ENCODE measurements around the gene TBC1D24. TPM values are rescaled to one million over a fixed set of nuclear protein-coding genes. Genes with fewer than 3 reads are reported as not detected.

Gene TBC1D24
- total and polyA plus RNA-seq, 2 experiments from 2014 or later: 5.4 to 21.0 TPM

- peak overlapping the region; percentile 86 for H3K4me2 ChIP-seq
- no peak overlapping the region for H3K27ac ChIP-seq (ENCODE audit: low read depth)
- H3K4me1 ChIP-seq (ENCODE audit: insufficient read depth): peaks cover 10% of the 10 kb centered on the region
- peaks cover 32% of the 10 kb centered on the region for H4K20me1 ChIP-seq (replicated peaks; ENCODE audit: insufficient read depth)
- no peaks in the 10 kb centered on the region; the same call in 2 of the 3 replicates for H3K36me3 Mint-ChIP-seq (ENCODE audit: low read depth)
- H3K9me2 ChIP-seq (ENCODE audit: insufficient read depth): no peaks in the 10 kb centered on the region
- H2AFZ ChIP-seq: no peak overlapping the region
- H3K4me3 ChIP-seq: peak overlapping the region; percentile 72
- H3K79me2 ChIP-seq (replicated peaks; ENCODE audit: insufficient read depth): peaks cover 14% of the 10 kb centered on the region
- H3K27me3 ChIP-seq (ENCODE audit: insufficient read depth): peaks cover 51% of the 10 kb centered on the region
- peaks cover 16% of the 10 kb centered on the region for H3F3A ChIP-seq (replicated peaks; ENCODE audit: low read depth)
- peak; percentile 61 for DNase-seq (ENCODE audit: low spot score)
- no peaks in the 10 kb centered on the region for H3K36me3 ChIP-seq (ENCODE audit: insufficient read depth)
- H3K27ac Mint-ChIP-seq: no peak overlapping the region
- peak overlapping the region; percentile 75 for H3K4me3 Mint-ChIP-seq
- TF ChIP-seq, protein P1, sequence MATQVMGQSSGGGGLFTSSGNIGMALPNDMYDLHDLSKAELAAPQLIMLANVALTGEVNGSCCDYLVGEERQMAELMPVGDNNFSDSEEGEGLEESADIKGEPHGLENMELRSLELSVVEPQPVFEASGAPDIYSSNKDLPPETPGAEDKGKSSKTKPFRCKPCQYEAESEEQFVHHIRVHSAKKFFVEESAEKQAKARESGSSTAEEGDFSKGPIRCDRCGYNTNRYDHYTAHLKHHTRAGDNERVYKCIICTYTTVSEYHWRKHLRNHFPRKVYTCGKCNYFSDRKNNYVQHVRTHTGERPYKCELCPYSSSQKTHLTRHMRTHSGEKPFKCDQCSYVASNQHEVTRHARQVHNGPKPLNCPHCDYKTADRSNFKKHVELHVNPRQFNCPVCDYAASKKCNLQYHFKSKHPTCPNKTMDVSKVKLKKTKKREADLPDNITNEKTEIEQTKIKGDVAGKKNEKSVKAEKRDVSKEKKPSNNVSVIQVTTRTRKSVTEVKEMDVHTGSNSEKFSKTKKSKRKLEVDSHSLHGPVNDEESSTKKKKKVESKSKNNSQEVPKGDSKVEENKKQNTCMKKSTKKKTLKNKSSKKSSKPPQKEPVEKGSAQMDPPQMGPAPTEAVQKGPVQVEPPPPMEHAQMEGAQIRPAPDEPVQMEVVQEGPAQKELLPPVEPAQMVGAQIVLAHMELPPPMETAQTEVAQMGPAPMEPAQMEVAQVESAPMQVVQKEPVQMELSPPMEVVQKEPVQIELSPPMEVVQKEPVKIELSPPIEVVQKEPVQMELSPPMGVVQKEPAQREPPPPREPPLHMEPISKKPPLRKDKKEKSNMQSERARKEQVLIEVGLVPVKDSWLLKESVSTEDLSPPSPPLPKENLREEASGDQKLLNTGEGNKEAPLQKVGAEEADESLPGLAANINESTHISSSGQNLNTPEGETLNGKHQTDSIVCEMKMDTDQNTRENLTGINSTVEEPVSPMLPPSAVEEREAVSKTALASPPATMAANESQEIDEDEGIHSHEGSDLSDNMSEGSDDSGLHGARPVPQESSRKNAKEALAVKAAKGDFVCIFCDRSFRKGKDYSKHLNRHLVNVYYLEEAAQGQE (IDR thresholded peaks at IDR 0.05; ENCODE audit: unreplicated experiment): no peak
- TF ChIP-seq, protein P2, sequence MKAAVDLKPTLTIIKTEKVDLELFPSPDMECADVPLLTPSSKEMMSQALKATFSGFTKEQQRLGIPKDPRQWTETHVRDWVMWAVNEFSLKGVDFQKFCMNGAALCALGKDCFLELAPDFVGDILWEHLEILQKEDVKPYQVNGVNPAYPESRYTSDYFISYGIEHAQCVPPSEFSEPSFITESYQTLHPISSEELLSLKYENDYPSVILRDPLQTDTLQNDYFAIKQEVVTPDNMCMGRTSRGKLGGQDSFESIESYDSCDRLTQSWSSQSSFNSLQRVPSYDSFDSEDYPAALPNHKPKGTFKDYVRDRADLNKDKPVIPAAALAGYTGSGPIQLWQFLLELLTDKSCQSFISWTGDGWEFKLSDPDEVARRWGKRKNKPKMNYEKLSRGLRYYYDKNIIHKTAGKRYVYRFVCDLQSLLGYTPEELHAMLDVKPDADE (IDR thresholded peaks at IDR 0.05): no peak
- TF ChIP-seq, protein P3, sequence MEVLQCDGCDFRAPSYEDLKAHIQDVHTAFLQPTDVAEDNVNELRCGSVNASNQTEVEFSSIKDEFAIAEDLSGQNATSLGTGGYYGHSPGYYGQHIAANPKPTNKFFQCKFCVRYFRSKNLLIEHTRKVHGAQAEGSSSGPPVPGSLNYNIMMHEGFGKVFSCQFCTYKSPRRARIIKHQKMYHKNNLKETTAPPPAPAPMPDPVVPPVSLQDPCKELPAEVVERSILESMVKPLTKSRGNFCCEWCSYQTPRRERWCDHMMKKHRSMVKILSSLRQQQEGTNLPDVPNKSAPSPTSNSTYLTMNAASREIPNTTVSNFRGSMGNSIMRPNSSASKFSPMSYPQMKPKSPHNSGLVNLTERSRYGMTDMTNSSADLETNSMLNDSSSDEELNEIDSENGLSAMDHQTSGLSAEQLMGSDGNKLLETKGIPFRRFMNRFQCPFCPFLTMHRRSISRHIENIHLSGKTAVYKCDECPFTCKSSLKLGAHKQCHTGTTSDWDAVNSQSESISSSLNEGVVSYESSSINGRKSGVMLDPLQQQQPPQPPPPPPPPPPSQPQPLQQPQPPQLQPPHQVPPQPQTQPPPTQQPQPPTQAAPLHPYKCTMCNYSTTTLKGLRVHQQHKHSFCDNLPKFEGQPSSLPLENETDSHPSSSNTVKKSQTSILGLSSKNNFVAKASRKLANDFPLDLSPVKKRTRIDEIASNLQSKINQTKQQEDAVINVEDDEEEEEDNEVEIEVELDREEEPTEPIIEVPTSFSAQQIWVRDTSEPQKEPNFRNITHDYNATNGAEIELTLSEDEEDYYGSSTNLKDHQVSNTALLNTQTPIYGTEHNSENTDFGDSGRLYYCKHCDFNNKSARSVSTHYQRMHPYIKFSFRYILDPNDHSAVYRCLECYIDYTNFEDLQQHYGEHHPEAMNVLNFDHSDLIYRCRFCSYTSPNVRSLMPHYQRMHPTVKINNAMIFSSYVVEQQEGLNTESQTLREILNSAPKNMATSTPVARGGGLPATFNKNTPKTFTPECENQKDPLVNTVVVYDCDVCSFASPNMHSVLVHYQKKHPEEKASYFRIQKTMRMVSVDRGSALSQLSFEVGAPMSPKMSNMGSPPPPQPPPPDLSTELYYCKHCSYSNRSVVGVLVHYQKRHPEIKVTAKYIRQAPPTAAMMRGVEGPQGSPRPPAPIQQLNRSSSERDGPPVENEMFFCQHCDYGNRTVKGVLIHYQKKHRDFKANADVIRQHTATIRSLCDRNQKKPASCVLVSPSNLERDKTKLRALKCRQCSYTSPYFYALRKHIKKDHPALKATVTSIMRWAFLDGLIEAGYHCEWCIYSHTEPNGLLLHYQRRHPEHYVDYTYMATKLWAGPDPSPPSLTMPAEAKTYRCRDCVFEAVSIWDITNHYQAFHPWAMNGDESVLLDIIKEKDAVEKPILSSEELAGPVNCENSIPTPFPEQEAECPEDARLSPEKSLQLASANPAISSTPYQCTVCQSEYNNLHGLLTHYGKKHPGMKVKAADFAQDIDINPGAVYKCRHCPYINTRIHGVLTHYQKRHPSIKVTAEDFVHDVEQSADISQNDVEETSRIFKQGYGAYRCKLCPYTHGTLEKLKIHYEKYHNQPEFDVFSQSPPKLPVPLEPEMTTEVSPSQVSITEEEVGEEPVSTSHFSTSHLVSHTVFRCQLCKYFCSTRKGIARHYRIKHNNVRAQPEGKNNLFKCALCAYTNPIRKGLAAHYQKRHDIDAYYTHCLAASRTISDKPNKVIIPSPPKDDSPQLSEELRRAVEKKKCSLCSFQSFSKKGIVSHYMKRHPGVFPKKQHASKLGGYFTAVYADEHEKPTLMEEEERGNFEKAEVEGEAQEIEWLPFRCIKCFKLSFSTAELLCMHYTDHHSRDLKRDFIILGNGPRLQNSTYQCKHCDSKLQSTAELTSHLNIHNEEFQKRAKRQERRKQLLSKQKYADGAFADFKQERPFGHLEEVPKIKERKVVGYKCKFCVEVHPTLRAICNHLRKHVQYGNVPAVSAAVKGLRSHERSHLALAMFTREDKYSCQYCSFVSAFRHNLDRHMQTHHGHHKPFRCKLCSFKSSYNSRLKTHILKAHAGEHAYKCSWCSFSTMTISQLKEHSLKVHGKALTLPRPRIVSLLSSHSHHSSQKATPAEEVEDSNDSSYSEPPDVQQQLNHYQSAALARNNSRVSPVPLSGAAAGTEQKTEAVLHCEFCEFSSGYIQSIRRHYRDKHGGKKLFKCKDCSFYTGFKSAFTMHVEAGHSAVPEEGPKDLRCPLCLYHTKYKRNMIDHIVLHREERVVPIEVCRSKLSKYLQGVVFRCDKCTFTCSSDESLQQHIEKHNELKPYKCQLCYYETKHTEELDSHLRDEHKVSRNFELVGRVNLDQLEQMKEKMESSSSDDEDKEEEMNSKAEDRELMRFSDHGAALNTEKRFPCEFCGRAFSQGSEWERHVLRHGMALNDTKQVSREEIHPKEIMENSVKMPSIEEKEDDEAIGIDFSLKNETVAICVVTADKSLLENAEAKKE (CRISPR knock-in tag; IDR thresholded peaks at IDR 0.05): no peak
- TF ChIP-seq CTCF (conservative IDR thresholded peaks at IDR 0.05; ENCODE audit: low read depth in 2 of 2) (no peak), EZH2phosphoT487 (IDR thresholded peaks at IDR 0.05; ENCODE audit: unreplicated experiment) (no peak), JUNB (IDR thresholded peaks at IDR 0.05; ENCODE audit: unreplicated experiment) (no peak), ZNF114 (CRISPR knock-in tag; IDR thresholded peaks at IDR 0.05) (no peak), STAT1 (IDR thresholded peaks at IDR 0.05; ENCODE audit: unreplicated experiment) (no peak), ZNF331 (CRISPR knock-in tag; IDR thresholded peaks at IDR 0.05; ENCODE audit: low read depth) (no peak), NANOG (IDR thresholded peaks at IDR 0.05; ENCODE audit: borderline replicate concordance) (no peak), CREB1 (CRISPR knock-in tag; IDR thresholded peaks at IDR 0.05; ENCODE audit: low read depth) (no peak)
- peak; percentile 37 for ATAC-seq
- H3K9me3 Mint-ChIP-seq: no peaks in the 10 kb centered on the region
- peaks cover 33% of the 10 kb centered on the region for H3K27me3 Mint-ChIP-seq (ENCODE audit: insufficient read depth, low read depth, poor library complexity)
- peaks cover 10% of the 10 kb centered on the region; the same call in 2 of the 3 replicates for H3K4me1 Mint-ChIP-seq
Observed at GRCh38 chr16:2475413-2476344, 752 bp downstream of the TBC1D24 start.
